SU-DHL-6 (cell line): ENCODE measurements around the gene TRAF2.

Experiments
- CTCF ChIP-seq: fragments of 200-600 bp; sonication (generic); IDR thresholded peaks from one replicate; pipeline ENCODE4 v1.5.1; 2017; ENCODE audit warnings: antibody characterized with exemption, mild to moderate bottlenecking, low read length, moderate library complexity; ENCODE audit not compliant: insufficient read depth, poor library complexity, severe bottlenecking
- EZH2phosphoT487 ChIP-seq: fragments of 200-600 bp; sonication (generic), shearing (Covaris generic); conservative IDR thresholded peaks from 2 replicates; pipeline ENCODE4 v1.6.1; 2018; ENCODE audit warnings: mild to moderate bottlenecking, antibody characterized with exemption, low read length, moderate library complexity, mixed read lengths

- no peak for TF ChIP-seq CTCF
- TF ChIP-seq EZH2phosphoT487, result no peak
These were observed 41.4 kb upstream of the TRAF2 start for GRCh38 chr9:136844761-136845464.
